Measurements from ENCODE around the gene GAS2L3. TPM values are rescaled to one million over a fixed set of nuclear protein-coding genes. Genes with fewer than 3 reads are reported as not detected.

The GAS2L3 gene
- total RNA-seq, 1 donor from 2014 or later = 5.2 TPM

GRCh38 chr12:100643246-100643645 lies 69.8 kb downstream of the GAS2L3 start:
- DNase-seq (ENCODE audit: low read depth) (no peak), FAIRE-seq (no peak)
- no peaks in the 10 kb centered on the region for H3K79me2 ChIP-seq (ENCODE audit: insufficient read depth, low read length)
- no peaks in the 10 kb centered on the region for H3K4me1 ChIP-seq (ENCODE audit: insufficient read depth, low read length)
- no peaks in the 10 kb centered on the region for H3K9me3 ChIP-seq (ENCODE audit: insufficient read depth, low read depth, low read length)
- Mint-ChIP-seq H3K4me1 (ENCODE audit: low read depth, unreplicated experiment) (no peaks in the 10 kb centered on the region), H3K4me3 (ENCODE audit: unreplicated experiment) (no peak overlapping the region), H3K27ac (ENCODE audit: unreplicated experiment) (no peak overlapping the region), H3K9me3 (ENCODE audit: unreplicated experiment) (peaks cover 16% of the 10 kb centered on the region), H3K36me3 (ENCODE audit: low read depth, unreplicated experiment) (peaks cover 5% of the 10 kb centered on the region), H3K27me3 (ENCODE audit: low read depth, unreplicated experiment) (peaks cover 5% of the 10 kb centered on the region)
- no peaks in the 10 kb centered on the region for H4K20me1 ChIP-seq (ENCODE audit: insufficient read depth, low read length)
- H3K27ac ChIP-seq (ENCODE audit: low read depth, low read length) = no peak overlapping the region
- no peaks in the 10 kb centered on the region for H3K36me3 ChIP-seq (ENCODE audit: insufficient read depth, low read length)
- TF ChIP-seq, protein P1, sequence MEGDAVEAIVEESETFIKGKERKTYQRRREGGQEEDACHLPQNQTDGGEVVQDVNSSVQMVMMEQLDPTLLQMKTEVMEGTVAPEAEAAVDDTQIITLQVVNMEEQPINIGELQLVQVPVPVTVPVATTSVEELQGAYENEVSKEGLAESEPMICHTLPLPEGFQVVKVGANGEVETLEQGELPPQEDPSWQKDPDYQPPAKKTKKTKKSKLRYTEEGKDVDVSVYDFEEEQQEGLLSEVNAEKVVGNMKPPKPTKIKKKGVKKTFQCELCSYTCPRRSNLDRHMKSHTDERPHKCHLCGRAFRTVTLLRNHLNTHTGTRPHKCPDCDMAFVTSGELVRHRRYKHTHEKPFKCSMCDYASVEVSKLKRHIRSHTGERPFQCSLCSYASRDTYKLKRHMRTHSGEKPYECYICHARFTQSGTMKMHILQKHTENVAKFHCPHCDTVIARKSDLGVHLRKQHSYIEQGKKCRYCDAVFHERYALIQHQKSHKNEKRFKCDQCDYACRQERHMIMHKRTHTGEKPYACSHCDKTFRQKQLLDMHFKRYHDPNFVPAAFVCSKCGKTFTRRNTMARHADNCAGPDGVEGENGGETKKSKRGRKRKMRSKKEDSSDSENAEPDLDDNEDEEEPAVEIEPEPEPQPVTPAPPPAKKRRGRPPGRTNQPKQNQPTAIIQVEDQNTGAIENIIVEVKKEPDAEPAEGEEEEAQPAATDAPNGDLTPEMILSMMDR (IDR thresholded peaks at IDR 0.05; ENCODE audit: insufficient read depth, low read depth, low read length) = no peak
- TF ChIP-seq EZH2 (IDR thresholded peaks at IDR 0.05; ENCODE audit: insufficient read depth, low read length) = no peak
- no peak overlapping the region for H3K4me3 ChIP-seq (ENCODE audit: insufficient read depth, low read depth, low read length)
- H3K9ac ChIP-seq (ENCODE audit: low read length) = no peak overlapping the region
- H3K27me3 ChIP-seq (ENCODE audit: insufficient read depth, low read length) = no peaks in the 10 kb centered on the region
- no peak overlapping the region for H2AFZ ChIP-seq (ENCODE audit: low read depth, low read length)
- no peak overlapping the region for H3K4me2 ChIP-seq (ENCODE audit: low read length)

- Histone ChIP-seq H3K27ac (ENCODE audit: low read depth, low read length) (no peak overlapping the region), H3K4me2 (ENCODE audit: low read length) (no peak overlapping the region), H3K9me3 (ENCODE audit: insufficient read depth, low read depth, low read length) (no peaks in the 10 kb centered on the region), H3K9ac (ENCODE audit: low read length) (no peak overlapping the region), H3K4me1 (ENCODE audit: insufficient read depth, low read length) (no peaks in the 10 kb centered on the region), H2AFZ (ENCODE audit: low read depth, low read length) (no peak overlapping the region), H3K79me2 (ENCODE audit: insufficient read depth, low read length) (no peaks in the 10 kb centered on the region), H4K20me1 (ENCODE audit: insufficient read depth, low read length) (no peaks in the 10 kb centered on the region), H3K36me3 (ENCODE audit: insufficient read depth, low read length) (no peaks in the 10 kb centered on the region), H3K27me3 (ENCODE audit: insufficient read depth, low read length) (no peaks in the 10 kb centered on the region), H3K4me3 (ENCODE audit: insufficient read depth, low read depth, low read length) (no peak overlapping the region)
- Mint-ChIP-seq H3K27me3 (ENCODE audit: low read depth, unreplicated experiment) (peaks cover 2% of the 10 kb centered on the region), H3K4me1 (ENCODE audit: low read depth, unreplicated experiment) (peaks cover 10% of the 10 kb centered on the region), H3K27ac (ENCODE audit: unreplicated experiment) (no peak overlapping the region), H3K4me3 (ENCODE audit: unreplicated experiment) (no peak overlapping the region), H3K36me3 (ENCODE audit: low read depth, unreplicated experiment) (peaks cover 5% of the 10 kb centered on the region), H3K9me3 (ENCODE audit: unreplicated experiment) (peaks cover 14% of the 10 kb centered on the region)
- TF ChIP-seq EZH2 (IDR thresholded peaks at IDR 0.05; ENCODE audit: insufficient read depth, low read length) = no peak
- TF ChIP-seq, protein P1 (IDR thresholded peaks at IDR 0.05; ENCODE audit: insufficient read depth, low read depth, low read length) = no peak
- no peak for FAIRE-seq
- no peak for DNase-seq (ENCODE audit: low read depth)
These were observed 73.4 kb downstream of the GAS2L3 start for GRCh38 chr12:100646896-100647295.

- no peak for FAIRE-seq
- Histone ChIP-seq H2AFZ (ENCODE audit: low read depth, low read length) (no peak overlapping the region), H3K4me2 (ENCODE audit: low read length) (no peak overlapping the region), H3K36me3 (ENCODE audit: insufficient read depth, low read length) (no peaks in the 10 kb centered on the region), H3K27me3 (ENCODE audit: insufficient read depth, low read length) (no peaks in the 10 kb centered on the region), H3K9me3 (ENCODE audit: insufficient read depth, low read depth, low read length) (no peaks in the 10 kb centered on the region), H3K27ac (ENCODE audit: low read depth, low read length) (no peak overlapping the region), H4K20me1 (ENCODE audit: insufficient read depth, low read length) (no peaks in the 10 kb centered on the region), H3K4me3 (ENCODE audit: insufficient read depth, low read depth, low read length) (no peak overlapping the region), H3K4me1 (ENCODE audit: insufficient read depth, low read length) (no peaks in the 10 kb centered on the region), H3K9ac (ENCODE audit: low read length) (no peak overlapping the region), H3K79me2 (ENCODE audit: insufficient read depth, low read length) (no peaks in the 10 kb centered on the region)
- TF ChIP-seq EZH2 (IDR thresholded peaks at IDR 0.05; ENCODE audit: insufficient read depth, low read length) = no peak
- TF ChIP-seq, protein P1 (IDR thresholded peaks at IDR 0.05; ENCODE audit: insufficient read depth, low read depth, low read length) = no peak
- Mint-ChIP-seq H3K9me3 (ENCODE audit: unreplicated experiment) (peaks cover 5% of the 10 kb centered on the region), H3K27me3 (ENCODE audit: low read depth, unreplicated experiment) (peaks cover 2% of the 10 kb centered on the region), H3K4me1 (ENCODE audit: low read depth, unreplicated experiment) (peaks cover 23% of the 10 kb centered on the region), H3K4me3 (ENCODE audit: unreplicated experiment) (no peak overlapping the region), H3K36me3 (ENCODE audit: low read depth, unreplicated experiment) (peaks cover 2% of the 10 kb centered on the region), H3K27ac (ENCODE audit: unreplicated experiment) (no peak overlapping the region)
- no peak for DNase-seq (ENCODE audit: low read depth)
These were observed 77.6 kb downstream of the GAS2L3 start for GRCh38 chr12:100651108-100651507.
